GM19043 (cell line): ENCODE results near the gene USP6.
A peak's percentile ranks its signal among the peaks of the same experiment; 100 is the strongest.
"Not testable (repeated sequence)": the region's sequence is repeated elsewhere in the genome, so short reads cannot be mapped to it uniquely, and the experiment has no call there.

Experiments used
- ATAC-seq: cut with Tn5 transposase; IDR thresholded peaks from one replicate; pipeline ENCODE4 v1.9.1; 2021; ENCODE audit warnings: low read depth; ENCODE audit not compliant: unreplicated experiment

The USP6 gene

GRCh38 chr17:5183410-5183793 is 67.6 kb downstream of the USP6 start:
- no peak for ATAC-seq

GRCh38 chr17:5184288-5184687 is 68.5 kb downstream of the USP6 start:
- no peak for ATAC-seq

- peak; percentile 95 for ATAC-seq
These were observed 75.9 kb downstream of the USP6 start, which contains the start of gene ZNF594 for GRCh38 chr17:5191541-5192417. TSS of gene ZNF594 (minus strand) at chr17:5191868. CDS start at chr17:5184256, 7,612 bp downstream.

- no peak for ATAC-seq
These were observed 78.5 kb downstream of the USP6 start for GRCh38 chr17:5194346-5194745.

- no peak for ATAC-seq
These were observed 82.6 kb downstream of the USP6 start for GRCh38 chr17:5198472-5198871.

- no peak for ATAC-seq
These were observed 84.5 kb downstream of the USP6 start for GRCh38 chr17:5200360-5200759.

- ATAC-seq: no peak
These were observed 85.2 kb downstream of the USP6 start for GRCh38 chr17:5201011-5201410.

- ATAC-seq: no peak
These were observed 87.5 kb downstream of the USP6 start for GRCh38 chr17:5203178-5203907.

- ATAC-seq: no peak
These were observed 88.1 kb downstream of the USP6 start for GRCh38 chr17:5203908-5204294.

- no peak for ATAC-seq
These were observed 93.6 kb downstream of the USP6 start for GRCh38 chr17:5209396-5209795.

GRCh38 chr17:5210091-5210490 is 94.3 kb downstream of the USP6 start:
- no peak for ATAC-seq

- no peak for ATAC-seq
These were observed 94.9 kb downstream of the USP6 start for GRCh38 chr17:5210614-5211252.

- ATAC-seq: no peak
These were observed 95.6 kb downstream of the USP6 start for GRCh38 chr17:5211458-5211857.

- not testable (repeated sequence) for ATAC-seq
These were observed 101.7 kb downstream of the USP6 start for GRCh38 chr17:5217562-5217961.

GRCh38 chr17:5219536-5219935 is 103.7 kb downstream of the USP6 start:
- ATAC-seq: no peak

GRCh38 chr17:5220074-5220473 is 104.2 kb downstream of the USP6 start:
- no peak for ATAC-seq

- not testable (repeated sequence) for ATAC-seq
These were observed 106.1 kb downstream of the USP6 start for GRCh38 chr17:5221912-5222311.
